H1 (cell line): ENCODE measurements around the gene GULP1. TPM values are rescaled to one million over a fixed set of nuclear protein-coding genes. Genes with fewer than 3 reads are reported as not detected.

Source experiments
- CTCF ChIA-PET: fragments of 300-600 bp; sonication (Branson Sonifier 250); formaldehyde crosslinking; loops from one replicate; lab custom pipeline; 2021; ENCODE audit not compliant: partially characterized antibody; lab: Charles Lee
- POLR2A ChIA-PET: fragments of 300-600 bp; sonication (Branson Sonifier 250); formaldehyde crosslinking; loops from one replicate; lab custom pipeline; 2021; ENCODE audit warnings: inconsistent platforms; ENCODE audit not compliant: partially characterized antibody; lab: Charles Lee
- DNase-seq, 2 experiments: peaks; one replicate each; pipeline versions ENCODE4 v3.0.0 to v3.0.0-alpha.2; 2010 to 2022; ENCODE audit warnings: low spot score in 2 of 2, low read depth in 1 of 2, mixed read lengths in 1 of 2
- FAIRE-seq: peaks from 2 replicates; lab custom pipeline; 2011; peaks lifted over from hg19 to GRCh38; lab: Jason Lieb, UNC
- H2AFZ ChIP-seq: 2 replicates; pipeline ENCODE4 v1.8.1; 2012; ENCODE audit warnings: low read length, inconsistent platforms
- H2AK5ac ChIP-seq: 2 replicates; pipeline ENCODE4 v1.6.1; 2013; ENCODE audit warnings: low read depth, low read length
- H2BK120ac ChIP-seq: replicated peaks from 2 replicates; pipeline ENCODE3; 2013; ENCODE audit warnings: low read depth, low read length, inconsistent platforms
- H2BK12ac ChIP-seq: 2 replicates; pipeline ENCODE4 v1.6.1; 2013; ENCODE audit warnings: low read depth, low read length
- H2BK15ac ChIP-seq: 2 replicates; pipeline ENCODE4 v1.6.1; 2013; ENCODE audit warnings: low read length
- H2BK20ac ChIP-seq: 2 replicates; pipeline ENCODE4 v1.6.1; 2013; ENCODE audit warnings: low read length
- H2BK5ac ChIP-seq: 2 replicates; pipeline ENCODE4 v1.6.1; 2013; ENCODE audit warnings: low read depth, low read length
- H3K14ac ChIP-seq: 2 replicates; pipeline ENCODE4 v1.6.1; 2013; ENCODE audit warnings: inconsistent platforms; ENCODE audit not compliant: insufficient read length
- H3K18ac ChIP-seq: 2 replicates; pipeline ENCODE4 v1.6.1; 2013; ENCODE audit warnings: low read length; ENCODE audit errors: extremely low read depth
- H3K23ac ChIP-seq: 2 replicates; pipeline ENCODE4 v1.6.1; 2013; ENCODE audit warnings: inconsistent platforms; ENCODE audit not compliant: insufficient read length
- H3K23me2 ChIP-seq: 2 replicates; pipeline ENCODE4 v1.6.1; 2013; ENCODE audit warnings: low read depth, low read length
- H3K27ac ChIP-seq: 2 replicates; pipeline ENCODE4 v1.6.1; 2011; ENCODE audit warnings: low read depth, low read length, inconsistent platforms
- H3K27me3 ChIP-seq, 4 experiments: replicated peaks in 1 of 4; 1 replicate in 1 of 4; 2 replicates in 3 of 4; pipeline versions ENCODE4 v1.6.1 to v1.8.1; 2011 to 2013; ENCODE audit warnings: low read length in 3 of 4, mild to moderate bottlenecking in 3 of 4, inconsistent platforms in 2 of 4, mixed read lengths in 2 of 4, moderate library complexity in 1 of 4; ENCODE audit not compliant: control insufficient read depth in 3 of 4, insufficient read depth in 3 of 4; ENCODE audit errors: extremely low read depth in 1 of 4
- H3K36me3 ChIP-seq, 4 experiments: 2 replicates each; pipeline versions ENCODE4 v1.6.1 to v1.8.1; 2011 to 2013; ENCODE audit warnings: mild to moderate bottlenecking in 4 of 4, low read length in 3 of 4, moderate library complexity in 2 of 4, control low read depth in 1 of 4, inconsistent platforms in 1 of 4; ENCODE audit not compliant: insufficient read depth in 4 of 4, control insufficient read depth in 2 of 4
- H3K4ac ChIP-seq: replicated peaks from 2 replicates; pipeline ENCODE3; 2013; ENCODE audit warnings: low read length, low read depth, mixed read lengths, inconsistent platforms; ENCODE audit not compliant: insufficient read length
- H3K4me1 ChIP-seq, 4 experiments: replicated peaks in 1 of 4; 1 replicate in 1 of 4; 2 replicates in 3 of 4; pipeline versions ENCODE4 v1.6.1 to v1.8.1; 2011 to 2013; ENCODE audit warnings: low read length in 3 of 4, inconsistent platforms in 2 of 4, mixed read lengths in 1 of 4; ENCODE audit not compliant: insufficient read depth in 4 of 4, control insufficient read depth in 3 of 4
- H3K4me2 ChIP-seq, 2 experiments: 2 replicates each; pipeline versions ENCODE4 v1.6.1 to v1.8.1; 2011 to 2013; ENCODE audit warnings: low read depth in 2 of 2, low read length in 2 of 2, control low read depth in 1 of 2, inconsistent platforms in 1 of 2, mild to moderate bottlenecking in 1 of 2; ENCODE audit not compliant: insufficient read depth in 1 of 2
- H3K4me3 ChIP-seq, 4 experiments: fragments of 200-600, 300-600 bp in 1 of 4; sonication (generic), shearing (Covaris generic), sonication (Bioruptor Twin) in 1 of 4; 2 replicates each; pipeline versions ENCODE4 v1.5.1 to v1.8.1; 2011 to 2016; ENCODE audit warnings: low read length in 4 of 4, low read depth in 3 of 4, control low read depth in 2 of 4, inconsistent platforms in 2 of 4, mild to moderate bottlenecking in 2 of 4, mixed read lengths in 1 of 4, moderate library complexity in 1 of 4; ENCODE audit not compliant: insufficient read depth in 2 of 4; ENCODE audit errors: extremely low read depth in 1 of 4
- H3K56ac ChIP-seq: replicated peaks from 2 replicates; pipeline ENCODE3; 2013; ENCODE audit warnings: low read depth, mild to moderate bottlenecking, mixed read lengths, low read length, inconsistent platforms; ENCODE audit not compliant: insufficient read length
- H3K79me1 ChIP-seq: 2 replicates; pipeline ENCODE4 v1.6.1; 2013; ENCODE audit warnings: low read depth, low read length, control low read depth
- H3K79me2 ChIP-seq, 2 experiments: 2 replicates each; pipeline versions ENCODE4 v1.6.1 to v1.8.1; 2012 to 2013; ENCODE audit warnings: low read length in 2 of 2, mild to moderate bottlenecking in 2 of 2, inconsistent platforms in 1 of 2; ENCODE audit not compliant: insufficient read depth in 2 of 2, control insufficient read depth in 1 of 2
- H3K9ac ChIP-seq, 4 experiments: replicated peaks in 1 of 4; 1 replicate in 1 of 4; 2 replicates in 3 of 4; pipeline versions ENCODE4 v1.6.1 to v1.8.1; 2011 to 2013; ENCODE audit warnings: low read depth in 3 of 4, low read length in 3 of 4, control low read depth in 2 of 4, mild to moderate bottlenecking in 2 of 4, moderate library complexity in 2 of 4, inconsistent platforms in 1 of 4; ENCODE audit errors: extremely low read depth in 1 of 4
- H3K9me3 ChIP-seq, 2 experiments: 2 replicates each; pipeline versions ENCODE4 v1.6.1 to v1.8.1; 2012 to 2013; ENCODE audit warnings: mild to moderate bottlenecking in 2 of 2, moderate library complexity in 2 of 2, control low read depth in 1 of 2, inconsistent platforms in 1 of 2, low read depth in 1 of 2, low read length in 1 of 2, mixed read lengths in 1 of 2; ENCODE audit not compliant: insufficient read depth in 2 of 2
- H4K20me1 ChIP-seq, 2 experiments: replicated peaks in 1 of 2; 2 replicates each; pipeline versions ENCODE3 to v1.8.1; 2011 to 2013; ENCODE audit warnings: inconsistent platforms in 2 of 2, low read length in 2 of 2, mild to moderate bottlenecking in 1 of 2; ENCODE audit not compliant: insufficient read depth in 2 of 2, control insufficient read depth in 1 of 2
- H4K5ac ChIP-seq: 2 replicates; pipeline ENCODE4 v1.6.1; 2013; ENCODE audit warnings: low read length, low read depth, mixed read lengths, inconsistent platforms; ENCODE audit not compliant: insufficient read length
- H4K8ac ChIP-seq: 2 replicates; pipeline ENCODE4 v1.8.0; 2013; ENCODE audit warnings: mild to moderate bottlenecking, moderate library complexity, low read length, inconsistent platforms; ENCODE audit not compliant: insufficient read depth; ENCODE audit errors: extremely low read depth
- H4K91ac ChIP-seq: replicated peaks from 2 replicates; pipeline ENCODE3; 2013; ENCODE audit warnings: low read length, mixed read lengths, inconsistent platforms; ENCODE audit not compliant: insufficient read length
- ATF3 ChIP-seq: IDR thresholded peaks from 2 replicates; pipeline ENCODE4 v1.6.1; 2011; ENCODE audit warnings: low read depth, mild to moderate bottlenecking, low read length; ENCODE audit not compliant: insufficient read depth
- CBX5 ChIP-seq: fragments of 300-800, 300-1000 bp; sonication (generic); IDR thresholded peaks from 2 replicates; pipeline ENCODE4 v1.7.1; 2016; ENCODE audit warnings: antibody characterized with exemption, low read length, low read depth
- CHD1 ChIP-seq: IDR thresholded peaks from 2 replicates; pipeline ENCODE4 v1.6.1; 2012; ENCODE audit warnings: low read depth, low read length, improper control_type of control experiment
- HDAC2 ChIP-seq, 2 experiments: fragments of 300-600 bp in 1 of 2; sonication (generic) in 1 of 2; IDR thresholded peaks; 2 replicates each; pipeline ENCODE4 v1.6.1; 2011 to 2012; ENCODE audit warnings: low read depth in 2 of 2, low read length in 2 of 2, mild to moderate bottlenecking in 2 of 2, moderate library complexity in 2 of 2, borderline replicate concordance in 1 of 2, inconsistent platforms in 1 of 2
- HDAC6 ChIP-seq: IDR thresholded peaks from one replicate; pipeline ENCODE4 v1.7.1; 2012; ENCODE audit warnings: low read depth, mild to moderate bottlenecking, inconsistent platforms, low read length, moderate library complexity
- KDM5A ChIP-seq: fragments of 200-600 bp; IDR thresholded peaks from 2 replicates; pipeline ENCODE4 v1.7.1; 2012; ENCODE audit warnings: mild to moderate bottlenecking, low read length, inconsistent platforms, mixed read lengths
- POLR2A ChIP-seq, 2 experiments: IDR thresholded peaks; 1 replicate in 1 of 2; 2 replicates in 1 of 2; pipeline ENCODE4 v1.6.1; 2011; ENCODE audit warnings: low read depth in 2 of 2, low read length in 2 of 2, mild to moderate bottlenecking in 2 of 2; ENCODE audit errors: control extremely low read depth in 1 of 2
- POLR2AphosphoS5 ChIP-seq: IDR thresholded peaks from 2 replicates; pipeline ENCODE4 v1.6.1; 2011; ENCODE audit warnings: low read depth, low read length
- POU5F1 ChIP-seq: IDR thresholded peaks from 2 replicates; pipeline ENCODE4 v1.6.1; 2011; ENCODE audit warnings: low read depth, mild to moderate bottlenecking, low read length, moderate library complexity
- RFX5 ChIP-seq: IDR thresholded peaks from 2 replicates; pipeline ENCODE4 v1.6.1; 2011; ENCODE audit warnings: low read depth, low read length, improper control_type of control experiment, borderline replicate concordance
- SRF ChIP-seq: IDR thresholded peaks from 2 replicates; pipeline ENCODE4 v1.6.1; 2011; ENCODE audit warnings: mild to moderate bottlenecking, low read depth, low read length, moderate library complexity
- SUZ12 ChIP-seq: fragments of 200-600 bp; sonication (generic); IDR thresholded peaks from 2 replicates; pipeline ENCODE4 v1.6.1; 2012; ENCODE audit warnings: mild to moderate bottlenecking, inconsistent platforms, low read length, moderate library complexity, mixed read lengths
- USF2 ChIP-seq: IDR thresholded peaks from 2 replicates; pipeline ENCODE4 v1.6.1; 2011; ENCODE audit warnings: low read length, improper control_type of control experiment
- WGBS, 2 experiments: shearing (Covaris generic) in 1 of 2; methylation state at CpG; one replicate each; pipeline versions ENCODE4 v1.1.6 to v1.1.7; 2013 to 2015; ENCODE audit warnings: low lambda C conversion rate in 2 of 2, mixed read lengths in 2 of 2, inconsistent platforms in 1 of 2, low coverage in 1 of 2, missing lambda C conversion rate in 1 of 2; ENCODE audit not compliant: insufficient replicate concordance in 2 of 2, insufficient coverage in 1 of 2, insufficient read length in 1 of 2; ENCODE audit errors: extremely low coverage in 1 of 2, missing lambda C conversion rate in 1 of 2; 5-methylcytosine and 5-hydroxymethylcytosine counted together
- polyA plus RNA-seq, 7 experiments: library from polyadenylated mRNA; depleted of rRNA in 3 of 7; stranded (reverse) in 5 of 7; unstranded in 2 of 7; fragments of >200 nt in 5 of 7; fragments of 200-250 nt in 2 of 7; gene quantifications; 1 replicate in 5 of 7; 2 replicates in 1 of 7; 4 replicates in 1 of 7; pipeline versions ENCODE4 v1.2.1 to v1.2.3, GENCODE V29; 2011 to 2013; ENCODE audit warnings: missing spikeins in 2 of 7, mixed read lengths in 2 of 7
- total RNA-seq: library from RNA; stranded (reverse); fragmentation: NEBNext Ultra II Directional; extraction: Animal tissue kit (Norgen Biotek cat#: 25700); gene quantifications from 2 replicates; pipeline ENCODE4 v1.2.1, GENCODE V29; 2021

The GULP1 gene
- total and polyA plus RNA-seq, 2 of the 8 experiments (the other 6 are each of a cell fraction or from before 2014, with no cell fraction given): 69.7 to 139 TPM

DNA sequence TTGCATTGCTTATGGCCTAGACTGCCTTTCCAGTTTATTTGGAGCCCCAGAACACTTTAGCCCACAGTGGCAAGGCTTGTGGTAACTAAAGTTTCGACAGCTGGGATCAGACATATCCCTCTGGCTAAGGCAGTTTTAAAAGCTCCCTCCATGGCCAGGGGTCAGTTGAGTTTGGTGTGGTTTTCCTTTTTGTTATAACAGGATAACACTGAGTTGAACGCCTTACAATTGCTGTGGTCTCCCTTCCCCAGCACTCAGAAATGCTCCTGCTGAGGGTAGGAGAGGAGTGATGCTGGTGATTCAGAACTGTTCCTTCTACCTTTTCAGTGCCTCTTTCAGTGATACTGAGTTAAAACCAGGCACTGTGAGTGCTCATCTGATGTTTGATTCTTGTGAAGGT, 182.6 kb downstream of the GULP1 start:
- no peak overlapping the region for H2BK20ac ChIP-seq
- no peak overlapping the region for H3K4me2 ChIP-seq
- H3K18ac ChIP-seq: no peak overlapping the region
- H3K4ac ChIP-seq: no peak overlapping the region
- H3K36me3 ChIP-seq: no peaks in the 10 kb centered on the region
- H2AFZ ChIP-seq: no peak overlapping the region
- no peak overlapping the region for H3K9ac ChIP-seq
- ChIA-PET CTCF (interaction anchor here (1.2 kb wide), 1 partner anchor 17 kb away, joined by 3 read pairs; no protein-coding TSS in a partner anchor), POLR2A (no interaction called here)
- peak overlapping the region; percentile 26; the same call in 1 of the 2 replicates for H2BK5ac ChIP-seq
- no peak overlapping the region for H4K91ac ChIP-seq
- H2AK5ac ChIP-seq: no peak overlapping the region
- FAIRE-seq (no peak), DNase-seq (no peak)
- H3K56ac ChIP-seq: no peak overlapping the region
- peak overlapping the region; percentile 12; the same call in 1 of the 2 replicates for H2BK12ac ChIP-seq
- no peaks in the 10 kb centered on the region for H3K23me2 ChIP-seq
- H3K4me1 ChIP-seq: peaks cover 0 to 10% (median 3%) of the 10 kb centered on the region in 4 experiments; a peak in 3 of 7 replicates
- H3K9me3 ChIP-seq: no peaks in the 10 kb centered on the region
- no peak overlapping the region for H3K27ac ChIP-seq
- no peak overlapping the region for H2BK120ac ChIP-seq
- peaks cover 0 to 88% of the 10 kb centered on the region in 2 experiments; a peak in 3 of 4 replicates for H3K79me2 ChIP-seq
- H4K5ac ChIP-seq: no peak overlapping the region
- peaks cover 6% of the 10 kb centered on the region; the same call in 1 of the 2 replicates for H3K79me1 ChIP-seq
- no peak overlapping the region for H3K4me3 ChIP-seq
- H3K14ac ChIP-seq: no peak overlapping the region
- H4K8ac ChIP-seq: no peak overlapping the region
- no peak overlapping the region for H3K23ac ChIP-seq
- WGBS, 2 experiments: 68% methylated on average over 2 of the region's 2 CpGs; no CpG with 5 or more reads in 1 of the 2 experiments
- no peaks in the 10 kb centered on the region for H3K27me3 ChIP-seq
- peaks cover 0 to 7% of the 10 kb centered on the region in 2 experiments for H4K20me1 ChIP-seq
- no peak overlapping the region for H2BK15ac ChIP-seq
- TF ChIP-seq ATF3 (no peak), POLR2AphosphoS5 (no peak), USF2 (no peak), RFX5 (no peak), SRF (no peak), SUZ12 (no peak), CBX5 (no peak), KDM5A (no peak), POLR2A (IDR thresholded peaks at IDR 0.05; ENCODE audit: control extremely low read depth in 1 of 2, low read depth in 2 of 2, low read length in 2 of 2) (no peak), HDAC6 (no peak), HDAC2 (IDR thresholded peaks at IDR 0.05; ENCODE audit: borderline replicate concordance in 1 of 2, low read depth in 2 of 2, low read length in 2 of 2) (no peak), CHD1 (no peak), POU5F1 (no peak)
